ENCODE results near the gene TPK1. TPM values are rescaled to one million over a fixed set of nuclear protein-coding genes. Genes with fewer than 3 reads are reported as not detected.

TPK1 gene
- total and polyA plus RNA-seq, 8 donors = 1.4 to 3.6 (median 2.2) TPM

DNA sequence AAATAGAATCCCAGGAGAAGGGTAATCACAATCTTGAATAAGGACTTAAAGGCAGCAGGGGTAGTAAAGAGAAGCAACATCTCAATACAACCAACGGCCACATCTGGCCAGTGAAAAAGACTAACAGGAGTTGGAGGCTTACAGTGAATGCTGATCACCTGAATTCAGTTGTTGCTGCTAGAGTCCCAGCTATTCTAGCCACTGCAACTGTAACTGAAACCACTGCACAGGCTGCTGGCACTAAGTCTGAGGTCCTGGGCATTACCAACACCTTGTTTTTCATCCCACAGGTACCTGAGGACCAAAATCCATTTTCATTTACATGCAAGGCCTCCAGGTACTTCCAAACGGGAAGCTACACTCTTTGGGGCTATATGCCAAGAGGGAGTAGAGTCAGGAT lies 44.4 kb downstream of the TPK1 start:
- ATAC-seq = no peak
- Histone ChIP-seq H3K4me1 (no peaks in the 10 kb centered on the region), H3K9me3 (no peaks in the 10 kb centered on the region), H3K36me3 (no peaks in the 10 kb centered on the region), H3K4me3 (no peak overlapping the region), H3K27ac (no peak overlapping the region), H3K27me3 (no peaks in the 10 kb centered on the region)
- no peak for FAIRE-seq
- WGBS, 2 donors = 72 to 79% methylated on average over 2 of the region's 2 CpGs
- TF ChIP-seq, protein P1, sequence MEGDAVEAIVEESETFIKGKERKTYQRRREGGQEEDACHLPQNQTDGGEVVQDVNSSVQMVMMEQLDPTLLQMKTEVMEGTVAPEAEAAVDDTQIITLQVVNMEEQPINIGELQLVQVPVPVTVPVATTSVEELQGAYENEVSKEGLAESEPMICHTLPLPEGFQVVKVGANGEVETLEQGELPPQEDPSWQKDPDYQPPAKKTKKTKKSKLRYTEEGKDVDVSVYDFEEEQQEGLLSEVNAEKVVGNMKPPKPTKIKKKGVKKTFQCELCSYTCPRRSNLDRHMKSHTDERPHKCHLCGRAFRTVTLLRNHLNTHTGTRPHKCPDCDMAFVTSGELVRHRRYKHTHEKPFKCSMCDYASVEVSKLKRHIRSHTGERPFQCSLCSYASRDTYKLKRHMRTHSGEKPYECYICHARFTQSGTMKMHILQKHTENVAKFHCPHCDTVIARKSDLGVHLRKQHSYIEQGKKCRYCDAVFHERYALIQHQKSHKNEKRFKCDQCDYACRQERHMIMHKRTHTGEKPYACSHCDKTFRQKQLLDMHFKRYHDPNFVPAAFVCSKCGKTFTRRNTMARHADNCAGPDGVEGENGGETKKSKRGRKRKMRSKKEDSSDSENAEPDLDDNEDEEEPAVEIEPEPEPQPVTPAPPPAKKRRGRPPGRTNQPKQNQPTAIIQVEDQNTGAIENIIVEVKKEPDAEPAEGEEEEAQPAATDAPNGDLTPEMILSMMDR (IDR thresholded peaks at IDR 0.05) = no peak
- intact Hi-C loops (cut with DNase I) = no loop called here
- no peak for DNase-seq

DNA sequence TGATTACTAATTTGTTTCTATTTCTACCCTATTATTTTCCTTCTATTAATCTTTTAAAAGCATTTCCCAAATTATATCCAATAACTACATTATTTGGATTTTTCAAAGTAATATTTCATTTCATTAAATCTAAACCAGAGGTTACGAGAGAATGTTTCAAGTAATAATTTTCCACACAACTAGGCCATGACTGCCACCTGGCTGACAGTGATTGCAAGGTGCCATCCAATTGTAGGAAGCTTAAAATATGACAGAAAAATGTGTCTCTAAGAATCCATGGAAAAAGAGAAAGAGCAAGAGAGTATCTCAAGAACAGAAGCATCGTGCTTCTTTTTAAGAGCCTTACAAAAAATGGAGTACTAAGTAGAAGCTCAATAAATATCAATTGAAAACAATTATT lies 48.7 kb downstream of the TPK1 start:
- no peak overlapping the region for H3K27ac ChIP-seq
- H3K4me3 ChIP-seq = no peak overlapping the region
- DNase-seq (no peak), FAIRE-seq (no peak), ATAC-seq (no peak)
- intact Hi-C loops (cut with DNase I) = loop anchor here in 1 of 3 donors (5.0 kb wide), 1 partner anchor 205 kb away; no protein-coding TSS in a partner anchor
- H3K4me1 ChIP-seq = no peaks in the 10 kb centered on the region
- no peaks in the 10 kb centered on the region for H3K36me3 ChIP-seq
- WGBS, 2 donors = 93 to 94% methylated on average over 2 of the region's 2 CpGs
- H3K27me3 ChIP-seq = no peaks in the 10 kb centered on the region
- TF ChIP-seq, protein P1 (IDR thresholded peaks at IDR 0.05) = no peak
- H3K9me3 ChIP-seq = no peaks in the 10 kb centered on the region

DNA sequence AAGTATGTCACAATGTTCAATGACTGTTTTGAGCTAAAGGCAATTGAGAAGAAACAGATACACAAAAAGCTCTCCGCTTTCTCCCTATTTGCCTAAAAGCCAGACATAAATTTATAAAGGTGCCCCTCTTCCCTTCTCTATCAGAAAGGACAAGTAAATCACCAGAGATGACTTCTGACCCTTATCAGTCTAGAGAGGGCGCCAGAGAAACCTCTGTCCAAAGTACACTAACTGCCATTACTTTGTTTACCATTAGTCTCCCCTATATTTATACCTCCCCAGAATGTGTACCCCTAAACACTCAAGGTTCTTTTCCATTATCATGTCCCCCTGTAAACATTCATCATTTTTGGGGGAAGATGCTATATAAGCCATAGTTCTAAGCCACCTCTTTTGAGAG lies 49.3 kb downstream of the TPK1 start:
- Histone ChIP-seq H3K27ac (no peak overlapping the region), H3K4me3 (no peak overlapping the region), H3K9me3 (no peaks in the 10 kb centered on the region), H3K4me1 (no peaks in the 10 kb centered on the region), H3K27me3 (no peaks in the 10 kb centered on the region), H3K36me3 (no peaks in the 10 kb centered on the region)
- no peak for FAIRE-seq
- ATAC-seq = no peak
- intact Hi-C loops (cut with DNase I) = loop anchor here in 1 of 3 donors (5.0 kb wide), 1 partner anchor 206 kb away; no protein-coding TSS in a partner anchor
- no peak for DNase-seq
- TF ChIP-seq, protein P1 (IDR thresholded peaks at IDR 0.05) = no peak
- 76 to 82% methylated on average over 2 of the region's 2 CpGs for WGBS, 2 donors

DNA sequence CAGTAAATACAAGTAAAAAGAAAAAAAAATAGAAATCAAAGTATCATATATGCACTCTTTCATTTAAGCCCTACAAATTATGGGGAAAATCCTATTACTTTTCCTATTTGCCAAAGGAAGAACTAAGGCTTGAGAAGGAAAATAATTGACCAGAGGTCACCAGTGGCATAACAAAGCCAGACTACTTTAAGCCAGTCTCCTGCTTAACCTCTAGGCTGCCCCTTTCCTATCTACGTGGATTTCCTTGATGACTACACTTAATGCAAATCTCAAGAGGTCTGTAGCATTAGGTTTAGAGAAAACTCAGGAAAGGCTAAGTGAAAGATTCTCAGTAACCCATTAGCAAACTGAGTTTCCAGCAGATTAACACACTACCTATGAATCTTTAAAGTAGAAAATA lies 49.8 kb downstream of the TPK1 start:
- no peaks in the 10 kb centered on the region for H3K36me3 ChIP-seq
- ATAC-seq (no peak), DNase-seq (no peak), FAIRE-seq (no peak)
- H3K27ac ChIP-seq = no peak overlapping the region
- no peaks in the 10 kb centered on the region for H3K27me3 ChIP-seq
- H3K4me3 ChIP-seq = no peak overlapping the region
- TF ChIP-seq, protein P1 (IDR thresholded peaks at IDR 0.05) = no peak
- H3K9me3 ChIP-seq = no peaks in the 10 kb centered on the region
- WGBS, 2 donors = 73 to 81% methylated on average over 1 of the region's 1 CpG
- intact Hi-C loops (cut with DNase I) = loop anchor here in 1 of 3 donors (5.0 kb wide), 1 partner anchor 206 kb away; no protein-coding TSS in a partner anchor
- H3K4me1 ChIP-seq = no peaks in the 10 kb centered on the region

DNA sequence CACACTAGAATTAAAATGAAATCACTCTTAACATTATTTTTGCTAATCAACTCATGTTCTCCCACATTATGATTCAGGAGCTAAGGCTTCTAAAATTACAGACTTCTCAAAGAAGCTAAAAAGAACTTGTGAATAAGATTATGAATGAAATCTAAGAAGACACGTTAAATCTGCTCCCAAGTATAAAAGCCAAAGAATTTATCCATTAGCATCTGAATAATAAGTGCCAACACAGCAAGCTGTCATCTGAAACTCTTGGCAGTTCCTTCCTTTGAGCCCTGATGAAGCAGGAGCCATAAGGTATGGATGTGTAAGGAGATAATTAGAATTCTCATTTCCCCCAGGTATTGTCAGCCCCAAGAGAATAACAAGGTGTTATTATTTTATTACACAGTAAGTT lies 50.3 kb downstream of the TPK1 start:
- Histone ChIP-seq H3K36me3 (no peaks in the 10 kb centered on the region), H3K27ac (no peak overlapping the region), H3K4me3 (no peak overlapping the region), H3K9me3 (no peaks in the 10 kb centered on the region), H3K27me3 (no peaks in the 10 kb centered on the region), H3K4me1 (no peaks in the 10 kb centered on the region)
- intact Hi-C loops (cut with DNase I) = loop anchor here in 1 of 3 donors (5.0 kb wide), 1 partner anchor 207 kb away; no protein-coding TSS in a partner anchor
- 78 to 83% methylated on average over 1 of the region's 1 CpG for WGBS, 2 donors
- FAIRE-seq (no peak), ATAC-seq (no peak), DNase-seq (no peak)
- TF ChIP-seq, protein P1 (IDR thresholded peaks at IDR 0.05) = no peak
